Small intestine (tissue), 7 donors: ENCODE results near the gene IQGAP3. TPM values are rescaled to one million over a fixed set of nuclear protein-coding genes. Genes with fewer than 3 reads are reported as not detected.

Source experiments
- DNase-seq, 2 donors: peaks; one replicate each; pipeline versions ENCODE4 v3.0.0 to v3.0.0-alpha.2; 2013
- FAIRE-seq: peaks from 2 replicates; lab custom pipeline; 2012; peaks lifted over from hg19 to GRCh38; lab: Jason Lieb, UNC
- H3K27ac ChIP-seq, 3 donors: one replicate each; pipeline ENCODE4 v1.5.1; 2013; ENCODE audit warnings: low read length in 2 of 3, mild to moderate bottlenecking in 2 of 3, control low read depth in 1 of 3, inconsistent platforms in 1 of 3, low read depth in 1 of 3, moderate library complexity in 1 of 3
- H3K27me3 ChIP-seq, 3 donors: one replicate each; pipeline ENCODE4 v1.6.1; 2013; ENCODE audit warnings: low read length in 3 of 3, inconsistent platforms in 1 of 3; ENCODE audit not compliant: control insufficient read depth in 3 of 3, insufficient read depth in 3 of 3
- H3K36me3 ChIP-seq, 3 donors: one replicate each; pipeline ENCODE4 v1.6.1; 2013; ENCODE audit warnings: low read length in 3 of 3, inconsistent platforms in 1 of 3, low read depth in 1 of 3, mild to moderate bottlenecking in 1 of 3, moderate library complexity in 1 of 3; ENCODE audit not compliant: control insufficient read depth in 3 of 3, insufficient read depth in 2 of 3
- H3K4me1 ChIP-seq, 3 donors: one replicate each; pipeline ENCODE4 v1.6.1; 2013; ENCODE audit warnings: low read length in 2 of 3, inconsistent platforms in 1 of 3, low read depth in 1 of 3, mild to moderate bottlenecking in 1 of 3, moderate library complexity in 1 of 3; ENCODE audit not compliant: control insufficient read depth in 3 of 3, insufficient read depth in 2 of 3
- H3K4me3 ChIP-seq, 3 donors: one replicate each; pipeline ENCODE4 v1.5.1; 2013; ENCODE audit warnings: low read length in 3 of 3, control low read depth in 1 of 3, inconsistent platforms in 1 of 3, low read depth in 1 of 3, mild to moderate bottlenecking in 1 of 3, moderate library complexity in 1 of 3
- H3K9me3 ChIP-seq, 2 donors: one replicate each; pipeline ENCODE4 v1.6.1; 2013; ENCODE audit warnings: low read depth in 1 of 2, low read length in 1 of 2; ENCODE audit not compliant: control insufficient read depth in 2 of 2, insufficient read depth in 1 of 2
- WGBS, 3 donors: extraction: QIAGEN DNeasy Blood & Tissue Kit; methylation state at CpG; one replicate each; pipeline ENCODE4 v1.1.7; 2013; 5-methylcytosine and 5-hydroxymethylcytosine counted together
- polyA plus RNA-seq, 4 donors: library from polyadenylated mRNA; stranded (reverse) in 3 of 4; unstranded in 1 of 4; fragments of 200-250 nt in 3 of 4; fragments of 120-200 nt in 1 of 4; gene quantifications; one replicate each; pipeline versions ENCODE4 v1.2.1 to v1.2.3, GENCODE V29; 2013
- donor health status: healthy with polysubstance abuse.
- donor health status: control.
- donor health status: control.
- donor health status: Bipolar disorder and iron deficiency.
- donor health status: healthy.

IQGAP3 gene
- polyA plus RNA-seq, 4 donors = 0.54 to 13.8 (median 7.3) TPM

DNA sequence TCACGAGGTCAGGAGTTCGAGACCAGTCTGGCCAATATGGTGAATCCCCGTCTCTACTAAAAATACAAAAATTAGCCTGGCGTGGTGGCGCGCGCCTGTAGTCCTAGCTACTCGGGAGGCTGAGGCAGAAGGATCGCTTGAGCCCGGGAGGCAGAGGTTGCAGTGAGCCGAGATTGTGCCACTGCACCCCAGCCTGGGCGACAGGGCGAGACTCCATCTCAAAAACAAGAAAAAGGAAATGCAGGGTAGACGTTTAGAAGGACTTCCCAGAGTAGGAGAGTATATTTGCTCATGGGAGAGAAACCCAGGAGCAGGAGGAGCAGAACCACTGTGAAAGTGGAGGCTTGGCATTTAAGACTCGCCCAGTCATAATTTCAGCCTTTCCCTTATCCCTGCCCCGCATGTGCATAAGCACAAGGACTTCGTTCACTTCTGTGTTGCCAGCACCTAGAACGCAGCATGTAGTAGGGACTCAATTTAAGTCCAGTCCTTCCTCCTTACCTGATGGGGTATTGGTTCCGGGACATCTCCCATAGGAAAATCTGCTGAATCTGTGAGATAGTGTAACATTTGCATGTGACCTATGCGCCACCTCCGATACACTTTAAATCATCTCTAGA, 66.6 kb downstream of the IQGAP3 start:
- H3K4me3 ChIP-seq = peak overlapping the region in 1 of 3 donors; percentile 34
- H3K9me3 ChIP-seq = no peaks in the 10 kb centered on the region
- no peaks in the 10 kb centered on the region for H3K36me3 ChIP-seq
- peak overlapping the region; percentile 61 to 99 (median 99) for H3K27ac ChIP-seq
- H3K27me3 ChIP-seq = peaks cover 0 to 2% (median 0%) of the 10 kb centered on the region in 3 donors
- WGBS, 3 donors = 65 to 74% (median 73%) methylated on average over 21 of the region's 21 CpGs
- peaks cover 9 to 43% (median 13%) of the 10 kb centered on the region in 3 donors for H3K4me1 ChIP-seq
- DNase-seq = no peak
- no peak for FAIRE-seq

DNA sequence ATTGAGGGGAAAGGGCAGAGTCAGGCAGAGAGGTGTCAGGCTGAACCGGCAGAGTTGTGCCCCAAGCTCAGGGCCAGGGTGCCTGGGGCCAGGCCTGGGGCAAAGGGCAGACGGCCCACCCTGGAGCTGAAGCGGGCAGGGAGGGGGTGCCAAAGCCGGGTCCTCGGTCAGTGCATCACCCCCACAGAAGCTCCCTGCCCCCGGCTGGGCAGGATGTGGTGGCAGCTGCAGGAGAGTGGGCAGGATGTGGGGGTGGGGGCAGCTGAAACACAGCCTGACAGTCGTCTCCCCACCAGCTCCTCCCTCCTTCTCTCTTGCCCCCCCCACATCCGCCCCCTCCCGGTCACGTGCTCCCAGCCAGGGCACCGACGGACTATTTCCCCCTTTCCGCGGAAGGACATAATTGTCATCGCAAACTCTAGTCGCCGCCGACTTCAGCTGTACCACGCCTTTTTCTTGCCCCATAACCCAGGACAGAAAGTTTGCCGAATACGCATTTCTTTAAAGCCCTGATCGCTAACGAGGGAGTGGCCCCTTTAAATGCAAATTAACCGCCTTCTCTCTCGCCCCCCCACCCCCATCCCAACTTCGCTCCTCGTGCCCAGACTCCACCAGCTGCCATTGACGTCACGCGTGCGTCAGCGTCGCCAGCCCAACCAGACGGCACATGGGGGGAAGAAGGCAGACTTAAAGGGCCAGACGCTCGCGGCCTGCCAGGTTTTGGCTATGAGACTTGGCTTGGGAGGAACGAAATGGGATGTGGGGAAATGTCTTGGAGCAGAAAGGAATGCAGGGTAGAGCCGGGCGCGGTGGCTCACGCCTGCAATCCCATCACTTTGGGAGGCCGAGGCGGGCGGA, 67.3 kb downstream of the IQGAP3 start:
- Histone ChIP-seq H3K27me3 (peaks cover 0 to 2% (median 0%) of the 10 kb centered on the region in 3 donors), H3K4me3 (peak overlapping the region in 2 of 3 donors; percentile 34 to 44), H3K27ac (peak overlapping the region; percentile 99), H3K9me3 (no peaks in the 10 kb centered on the region), H3K36me3 (no peaks in the 10 kb centered on the region), H3K4me1 (peaks cover 9 to 43% (median 13%) of the 10 kb centered on the region in 3 donors)
- no peak for FAIRE-seq
- WGBS, 3 donors = 3 to 5% (median 4%) methylated on average over 41 to 45 of the region's 45 CpGs
- peak; percentile 99 to 100 for DNase-seq

DNA sequence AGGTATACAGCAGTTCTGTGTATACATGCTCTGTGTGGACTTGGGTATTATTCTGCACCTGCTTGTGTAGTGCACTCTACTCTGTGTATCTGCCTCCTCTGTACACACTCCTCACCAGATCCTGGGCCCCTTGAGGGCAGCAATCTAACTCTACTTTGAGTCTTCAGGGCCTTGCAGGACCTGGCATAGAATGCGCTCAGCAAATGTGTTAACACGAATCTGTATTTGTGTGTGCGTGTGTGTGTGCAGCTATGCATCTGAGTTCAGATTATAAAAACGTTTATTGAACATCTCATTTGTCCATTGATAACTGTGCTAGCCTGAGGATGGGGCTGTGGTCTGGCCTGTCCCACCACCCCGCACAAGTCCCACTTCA, 67.9 kb downstream of the IQGAP3 start:
- Histone ChIP-seq H3K4me3 (peak overlapping the region in 2 of 3 donors; percentile 34 to 44), H3K36me3 (no peaks in the 10 kb centered on the region), H3K27me3 (peaks cover 0 to 2% (median 0%) of the 10 kb centered on the region in 3 donors), H3K9me3 (no peaks in the 10 kb centered on the region), H3K27ac (peak overlapping the region; percentile 99), H3K4me1 (peaks cover 9 to 43% (median 13%) of the 10 kb centered on the region in 3 donors)
- WGBS, 3 donors = 22 to 29% (median 22%) methylated on average over 5 of the region's 5 CpGs
- FAIRE-seq = no peak
- DNase-seq = peak; percentile 41 to 71

DNA sequence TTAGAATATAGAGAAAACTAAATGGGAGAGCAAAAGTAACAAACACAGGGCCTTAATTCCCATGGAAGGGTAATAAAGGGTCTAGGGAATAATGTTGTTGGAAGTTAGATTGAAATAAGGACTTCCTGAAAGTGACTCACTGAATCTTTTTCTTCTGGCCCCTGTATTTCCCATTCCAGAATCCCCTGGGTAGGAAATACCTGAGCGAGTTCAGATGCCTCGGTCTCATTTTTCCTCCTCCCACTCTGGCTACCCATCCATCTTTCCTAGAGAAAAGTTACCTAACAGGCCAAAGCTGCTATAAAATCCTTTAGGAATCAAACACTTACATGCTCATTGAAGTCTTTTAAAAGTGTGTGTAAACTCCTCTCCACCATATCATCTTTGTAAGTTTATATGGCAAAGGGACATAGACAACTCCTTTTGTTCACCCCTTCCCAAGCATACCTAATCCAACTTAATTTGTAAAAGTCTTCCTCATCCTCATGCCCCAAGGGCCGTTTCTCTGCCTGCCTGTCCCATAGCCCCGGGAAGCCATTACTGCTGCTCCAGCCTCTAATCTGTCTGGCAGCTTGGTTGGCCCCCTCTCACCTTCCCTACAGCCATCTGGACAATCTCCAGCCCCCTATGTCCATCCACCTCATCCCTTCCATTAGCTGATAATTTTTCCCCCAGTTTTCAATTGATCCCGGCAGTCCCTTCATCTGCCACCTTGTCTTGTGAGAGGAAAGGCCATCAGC, 68.5 kb downstream of the IQGAP3 start:
- Histone ChIP-seq H3K9me3 (no peaks in the 10 kb centered on the region), H3K27ac (peak overlapping the region; percentile 99), H3K27me3 (no peaks in the 10 kb centered on the region), H3K4me3 (no peak overlapping the region), H3K4me1 (peaks cover 9 to 45% (median 14%) of the 10 kb centered on the region in 3 donors), H3K36me3 (no peaks in the 10 kb centered on the region)
- DNase-seq (no peak), FAIRE-seq (no peak)
- 57 to 66% (median 66%) methylated on average over 5 of the region's 5 CpGs for whole genome bisulfite sequencing, 3 donors

DNA sequence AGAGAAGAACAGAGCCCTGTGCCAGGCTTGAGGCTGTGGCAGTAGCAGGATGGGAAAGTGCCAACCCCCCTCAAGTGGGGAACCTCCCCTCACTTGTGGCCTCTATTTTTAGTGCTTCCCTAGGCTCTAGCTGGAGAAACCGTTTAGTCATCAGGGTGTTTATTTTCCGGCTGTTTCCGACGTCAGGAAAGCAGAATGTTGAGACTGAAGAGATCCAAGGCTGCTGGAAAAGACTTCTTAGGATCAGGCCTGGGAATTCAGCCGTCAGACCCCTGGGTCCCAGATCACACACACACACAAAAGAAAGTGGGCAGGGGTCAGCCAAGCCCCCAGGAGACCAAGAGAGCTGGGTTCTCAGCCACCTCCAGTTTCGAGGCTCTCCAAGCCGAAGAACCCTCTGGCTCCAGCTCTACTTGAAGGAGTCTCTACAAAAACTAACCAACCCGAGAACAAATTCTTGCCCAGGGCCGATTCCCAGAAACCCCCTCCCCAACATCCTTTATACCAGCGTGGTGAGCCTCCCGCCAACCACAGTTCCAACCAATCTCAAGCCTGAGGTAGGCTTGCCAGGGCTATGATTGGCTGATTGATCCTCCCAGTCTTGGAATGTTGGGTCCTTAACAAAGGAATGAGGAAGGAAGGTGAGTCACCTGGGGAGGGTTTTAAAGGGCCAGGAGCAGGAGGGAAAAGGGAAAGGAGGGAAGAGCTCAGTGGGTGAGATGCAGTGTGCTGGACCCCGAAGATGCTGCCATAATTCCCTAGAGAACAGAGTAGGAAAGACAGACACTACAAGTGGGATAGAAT, 69.3 kb downstream of the IQGAP3 start:
- peak overlapping the region; percentile 99 for H3K27ac ChIP-seq
- H3K36me3 ChIP-seq = no peaks in the 10 kb centered on the region
- WGBS, 3 donors = 24 to 31% (median 28%) methylated on average over 12 of the region's 12 CpGs
- no peak overlapping the region for H3K4me3 ChIP-seq
- no peaks in the 10 kb centered on the region for H3K9me3 ChIP-seq
- peak; percentile 88 to 96 for DNase-seq
- H3K4me1 ChIP-seq = peaks cover 11 to 51% (median 22%) of the 10 kb centered on the region in 3 donors
- FAIRE-seq = no peak
- H3K27me3 ChIP-seq = no peaks in the 10 kb centered on the region

GRCh38 chr1:156502391-156502893, 69.9 kb downstream of the IQGAP3 start:
- Histone ChIP-seq H3K4me3 (no peak overlapping the region), H3K27ac (peak overlapping the region; percentile 99), H3K4me1 (peaks cover 17 to 58% (median 27%) of the 10 kb centered on the region in 3 donors), H3K36me3 (peaks cover 0 to 4% (median 0%) of the 10 kb centered on the region in 3 donors), H3K27me3 (no peaks in the 10 kb centered on the region), H3K9me3 (no peaks in the 10 kb centered on the region)
- no peak for DNase-seq
- no peak for FAIRE-seq
- 18 to 43% (median 42%) methylated on average over 1 of the region's 1 CpG for WGBS, 3 donors

DNA sequence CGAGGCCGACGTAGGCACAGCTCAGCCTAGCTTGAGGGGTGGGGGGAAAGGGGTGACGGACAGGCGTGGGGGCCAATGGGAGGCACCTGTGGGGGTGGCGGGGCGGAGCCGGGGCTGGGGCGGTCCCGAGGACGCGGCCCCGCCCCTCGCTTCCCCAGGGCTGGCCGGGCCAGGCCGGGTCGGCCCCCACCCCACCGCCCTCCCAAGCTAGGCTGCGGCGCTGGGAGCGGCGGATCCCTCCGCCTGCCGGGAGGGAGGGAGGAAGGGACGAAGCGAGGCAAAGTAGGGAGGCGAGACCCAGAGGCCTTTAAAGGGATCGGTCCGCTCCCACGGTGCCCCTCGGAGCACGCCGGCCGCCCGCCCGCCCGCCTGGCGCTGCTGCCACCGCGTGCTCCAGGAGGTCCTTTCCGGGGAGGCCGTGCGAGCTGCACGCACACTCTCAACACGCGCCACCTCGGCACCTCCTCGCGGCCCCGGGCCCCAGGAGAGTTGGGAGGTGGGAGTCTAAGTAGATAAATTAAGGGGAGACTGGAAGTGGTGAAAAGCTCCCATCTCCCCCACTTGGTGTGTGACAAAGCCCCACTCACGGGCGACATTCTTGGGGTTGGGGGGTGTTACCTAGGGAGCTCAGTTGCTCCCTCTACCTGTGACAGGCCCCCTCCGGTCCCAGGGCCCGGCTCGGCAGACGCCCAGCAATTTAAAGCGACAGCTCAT, 71.4 kb downstream of the IQGAP3 start:
- peaks cover 24 to 72% (median 38%) of the 10 kb centered on the region in 3 donors for H3K4me1 ChIP-seq

More for the DNA sequence above, 71.4 kb downstream of the IQGAP3 start:
- H3K9me3 ChIP-seq = no peaks in the 10 kb centered on the region
- peak overlapping the region; percentile 87 to 99 (median 96) for H3K4me3 ChIP-seq
- H3K36me3 ChIP-seq = peaks cover 0 to 19% (median 0%) of the 10 kb centered on the region in 3 donors
- DNase-seq (peak; percentile 96 to 98), FAIRE-seq (no peak)
- WGBS, 3 donors = 0% methylated on average over 29 to 57 of the region's 57 CpGs
- no peaks in the 10 kb centered on the region for H3K27me3 ChIP-seq
- peak overlapping the region; percentile 99 for H3K27ac ChIP-seq
